Activated naive CD8-positive, alpha-beta T cell treated with anti-CD3 and anti-CD28 coated beads, Interleukin-2, amount 50 U/mL, for 24 hours (primary cell): Measurements from ENCODE around the gene ENTPD7.
A peak's percentile ranks its signal among the peaks of the same experiment; 100 is the strongest.

ENCODE experiments used
- ATAC-seq: fragments of 150-1000 bp; cut with Tn5 transposase; one replicate; pipeline ENCODE4 v1.10.0; 2021
- DNase-seq: peaks from one replicate; pipeline ENCODE4 v3.0.0; 2021
- H3K27ac Mint-ChIP-seq: one replicate; pipeline ENCODE4 v1.8.0; 2021; ENCODE audit warnings: mild to moderate bottlenecking, mixed read lengths
- H3K27me3 Mint-ChIP-seq: one replicate; pipeline ENCODE4 v1.8.0; 2021; ENCODE audit warnings: mixed read lengths
- H3K36me3 Mint-ChIP-seq: one replicate; pipeline ENCODE4 v1.8.0; 2021; ENCODE audit warnings: low read depth, mixed read lengths
- H3K4me1 Mint-ChIP-seq: one replicate; pipeline ENCODE4 v1.8.0; 2021; ENCODE audit warnings: mixed read lengths
- H3K4me3 Mint-ChIP-seq: one replicate; pipeline ENCODE4 v1.8.0; 2021; ENCODE audit warnings: mild to moderate bottlenecking, moderate library complexity, mixed read lengths
- H3K9me3 Mint-ChIP-seq: one replicate; pipeline ENCODE4 v1.8.0; 2021; ENCODE audit warnings: mixed read lengths

ENTPD7 gene

DNA sequence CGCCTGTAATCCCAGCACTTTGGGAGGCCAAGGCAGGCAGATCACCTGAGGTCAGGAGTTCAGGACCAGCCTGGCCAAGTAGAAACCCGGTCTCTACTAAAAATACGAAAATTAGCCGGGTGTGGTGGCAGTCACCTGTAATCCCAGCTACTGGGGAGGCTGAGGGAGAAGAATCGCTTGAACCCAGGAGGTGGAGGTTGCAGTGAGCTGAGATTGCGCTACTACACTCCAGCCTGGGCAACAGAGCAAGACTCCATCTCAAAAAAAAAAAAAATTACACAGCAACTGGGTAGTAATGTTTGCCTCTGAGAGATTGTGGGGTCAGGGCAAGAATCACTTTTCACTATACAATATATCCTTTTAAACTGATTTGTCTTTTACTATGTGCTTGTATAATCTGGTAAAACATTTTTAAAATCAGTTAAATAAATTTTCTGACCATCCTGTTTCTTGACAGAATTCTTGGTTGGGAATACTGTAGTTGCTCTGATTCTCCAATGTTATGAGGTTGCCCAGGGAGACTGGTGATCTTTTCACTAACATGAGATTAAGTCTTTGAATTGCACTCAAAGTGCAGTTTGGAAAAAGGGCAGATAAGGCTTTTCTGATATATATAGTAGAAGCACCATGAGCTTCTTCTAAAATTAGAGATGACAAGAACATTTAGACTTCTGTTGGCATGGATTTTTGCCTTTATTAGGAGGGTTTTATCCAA lies 1.5 kb downstream of the ENTPD7 start:
- peaks cover 6% of the 10 kb centered on the region for H3K36me3 Mint-ChIP-seq
- peaks cover 16% of the 10 kb centered on the region for H3K27me3 Mint-ChIP-seq
- H3K4me1 Mint-ChIP-seq, result peaks cover 21% of the 10 kb centered on the region
- DNase-seq (no peak), ATAC-seq (no peak)
- H3K4me3 Mint-ChIP-seq, result no peak overlapping the region
- no peak overlapping the region for H3K27ac Mint-ChIP-seq
- H3K9me3 Mint-ChIP-seq, result no peaks in the 10 kb centered on the region

DNA sequence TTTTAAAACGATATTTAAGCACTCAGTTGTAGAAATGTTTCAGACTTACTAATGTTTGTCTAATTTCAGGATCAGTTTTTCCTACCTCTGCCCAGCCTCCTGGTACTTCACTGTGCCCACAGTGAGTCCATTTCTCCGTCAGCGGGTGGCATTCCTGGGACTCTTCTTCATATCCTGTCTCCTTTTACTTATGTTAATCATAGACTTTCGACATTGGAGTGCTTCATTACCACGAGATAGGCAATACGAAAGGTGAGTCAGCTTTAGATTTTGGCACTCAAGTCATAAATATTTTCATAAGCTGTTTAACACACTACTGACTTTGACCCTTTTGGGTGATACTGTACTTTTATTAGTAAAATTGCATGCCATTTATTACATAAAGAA lies 2.1 kb downstream of the ENTPD7 start:
- Mint-ChIP-seq H3K36me3 (peaks cover 8% of the 10 kb centered on the region), H3K4me1 (peaks cover 21% of the 10 kb centered on the region), H3K9me3 (no peaks in the 10 kb centered on the region), H3K27me3 (peaks cover 10% of the 10 kb centered on the region), H3K27ac (no peak overlapping the region), H3K4me3 (no peak overlapping the region)
- DNase-seq (no peak), ATAC-seq (no peak)

DNA sequence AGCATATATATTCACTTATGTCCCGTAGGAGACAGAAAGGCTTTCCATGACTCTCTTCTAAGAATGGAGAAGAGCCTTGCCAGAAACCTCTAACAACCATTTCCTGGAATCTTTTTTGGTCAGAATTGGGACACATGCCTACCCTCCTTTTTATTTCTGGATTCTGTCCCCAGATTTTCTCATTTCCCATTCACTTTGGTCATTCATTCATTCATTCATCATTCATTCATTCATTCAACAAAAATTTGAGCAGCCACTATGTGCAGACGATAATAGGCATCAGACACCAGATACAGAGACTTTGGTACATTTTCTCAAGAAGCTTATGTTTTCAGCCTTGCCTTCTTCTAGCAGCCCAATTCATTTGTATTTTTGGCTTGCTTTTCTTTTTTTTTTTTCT lies 6.0 kb downstream of the ENTPD7 start:
- Mint-ChIP-seq H3K27me3 (no peaks in the 10 kb centered on the region), H3K4me1 (peaks cover 6% of the 10 kb centered on the region), H3K27ac (no peak overlapping the region)

DNA sequence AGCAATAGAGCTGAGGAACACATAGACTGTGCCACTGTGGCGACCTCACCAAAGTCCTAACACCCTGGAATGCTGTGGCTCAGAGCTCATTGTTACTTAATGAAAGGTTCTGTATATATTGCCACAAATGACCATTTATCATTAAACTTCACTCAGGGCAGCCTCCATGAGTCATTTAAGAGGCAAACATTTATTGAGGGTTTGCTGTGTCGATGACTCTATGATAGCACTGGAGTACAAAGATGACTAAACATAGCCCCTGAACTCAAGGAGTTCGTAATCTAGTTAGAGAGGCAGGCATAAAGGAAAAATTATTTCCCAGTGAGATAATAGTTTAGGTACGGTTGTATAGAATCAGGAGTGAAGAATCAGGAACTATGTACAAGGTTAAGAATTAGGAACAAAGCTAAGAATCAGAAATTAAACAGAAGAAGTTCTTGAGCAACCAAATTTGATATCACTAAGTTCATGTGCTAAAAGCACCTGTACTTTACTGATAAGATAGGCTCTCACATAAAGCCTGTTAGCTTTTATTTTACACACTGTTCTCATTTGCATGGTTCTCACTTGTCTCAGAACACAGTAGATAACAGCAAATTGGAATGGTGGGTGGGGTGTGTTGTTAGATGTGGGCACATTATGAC lies 7.9 kb downstream of the ENTPD7 start:
- Mint-ChIP-seq H3K4me3 (no peak overlapping the region), H3K9me3 (no peaks in the 10 kb centered on the region), H3K27me3 (no peaks in the 10 kb centered on the region), H3K4me1 (no peaks in the 10 kb centered on the region), H3K36me3 (peaks cover 8% of the 10 kb centered on the region), H3K27ac (no peak overlapping the region)
- DNase-seq (no peak), ATAC-seq (peak; percentile 28)

More for the DNA sequence above, 6.0 kb downstream of the ENTPD7 start:
- no peaks in the 10 kb centered on the region for H3K9me3 Mint-ChIP-seq
- DNase-seq, result no peak
- peaks cover 8% of the 10 kb centered on the region for H3K36me3 Mint-ChIP-seq
- no peak for ATAC-seq
- H3K4me3 Mint-ChIP-seq, result no peak overlapping the region

DNA sequence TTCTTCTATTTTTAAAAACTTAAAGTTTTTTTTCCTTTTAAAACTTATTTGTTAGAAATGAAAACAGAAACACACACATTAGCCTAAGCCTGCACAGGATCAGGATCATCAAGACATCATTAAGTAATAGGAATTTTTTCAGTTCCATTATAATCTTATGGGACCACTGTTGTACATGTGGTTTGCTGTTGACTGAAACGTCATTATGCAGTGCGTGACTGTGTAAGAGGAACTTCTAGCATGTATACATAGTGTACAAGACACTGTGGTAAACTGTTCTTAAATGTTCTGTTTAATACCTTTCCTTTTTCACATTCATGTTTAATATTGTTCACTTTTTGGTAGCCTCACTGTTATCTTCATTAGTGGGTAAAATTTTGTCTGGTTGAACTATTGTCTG lies 12.1 kb downstream of the ENTPD7 start:
- Mint-ChIP-seq H3K4me3 (no peak overlapping the region), H3K4me1 (peaks cover 2% of the 10 kb centered on the region), H3K36me3 (no peaks in the 10 kb centered on the region), H3K9me3 (no peaks in the 10 kb centered on the region), H3K27me3 (no peaks in the 10 kb centered on the region), H3K27ac (no peak overlapping the region)
- no peak for DNase-seq
- ATAC-seq, result no peak

DNA sequence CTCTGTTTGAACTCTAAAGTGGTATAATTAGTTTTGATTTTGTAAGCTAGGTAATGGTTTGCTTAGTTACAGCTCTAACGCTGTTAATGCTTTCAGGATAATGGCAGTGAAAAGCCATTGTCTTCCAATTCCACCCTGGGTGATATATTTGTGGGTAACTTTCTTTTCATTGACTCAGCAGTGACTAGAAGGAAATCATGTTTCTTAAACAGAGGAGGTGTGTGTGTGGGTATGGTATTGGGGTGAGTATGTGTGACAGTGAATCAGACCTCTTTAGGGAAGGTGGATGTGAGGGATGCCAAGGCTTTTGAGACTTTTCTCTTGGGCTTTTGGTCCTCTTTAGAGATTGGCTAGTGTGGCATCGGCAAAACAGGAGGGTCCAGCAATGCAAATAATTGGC lies 13.6 kb downstream of the ENTPD7 start:
- ATAC-seq (no peak), DNase-seq (no peak)
- peaks cover 6% of the 10 kb centered on the region for H3K4me1 Mint-ChIP-seq
- no peaks in the 10 kb centered on the region for H3K9me3 Mint-ChIP-seq
- no peaks in the 10 kb centered on the region for H3K27me3 Mint-ChIP-seq
- no peak overlapping the region for H3K27ac Mint-ChIP-seq
- H3K4me3 Mint-ChIP-seq, result no peak overlapping the region
- H3K36me3 Mint-ChIP-seq, result no peaks in the 10 kb centered on the region

DNA sequence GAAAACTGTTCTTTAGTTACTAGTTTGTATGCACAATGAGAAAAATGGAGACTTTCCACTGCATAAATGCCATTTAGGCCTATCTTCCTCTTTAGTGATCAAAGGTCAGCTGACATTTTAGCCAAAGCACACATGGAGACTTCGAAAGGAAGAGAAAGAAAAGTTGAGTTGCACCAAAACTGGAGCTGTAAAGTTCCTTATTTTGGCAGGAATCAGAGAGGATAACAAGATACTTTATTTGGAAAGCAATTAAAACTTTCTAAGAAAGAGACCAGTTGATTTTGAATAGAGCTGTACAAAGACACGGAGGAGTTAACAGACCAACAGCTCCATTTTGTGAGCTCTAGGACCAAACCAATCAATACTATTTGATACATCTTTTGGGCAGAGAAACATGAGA lies 14.2 kb downstream of the ENTPD7 start:
- ATAC-seq (no peak), DNase-seq (no peak)
- H3K27ac Mint-ChIP-seq, result no peak overlapping the region
- no peak overlapping the region for H3K4me3 Mint-ChIP-seq
- no peaks in the 10 kb centered on the region for H3K36me3 Mint-ChIP-seq
- peaks cover 6% of the 10 kb centered on the region for H3K4me1 Mint-ChIP-seq
- H3K9me3 Mint-ChIP-seq, result no peaks in the 10 kb centered on the region
- no peaks in the 10 kb centered on the region for H3K27me3 Mint-ChIP-seq

DNA sequence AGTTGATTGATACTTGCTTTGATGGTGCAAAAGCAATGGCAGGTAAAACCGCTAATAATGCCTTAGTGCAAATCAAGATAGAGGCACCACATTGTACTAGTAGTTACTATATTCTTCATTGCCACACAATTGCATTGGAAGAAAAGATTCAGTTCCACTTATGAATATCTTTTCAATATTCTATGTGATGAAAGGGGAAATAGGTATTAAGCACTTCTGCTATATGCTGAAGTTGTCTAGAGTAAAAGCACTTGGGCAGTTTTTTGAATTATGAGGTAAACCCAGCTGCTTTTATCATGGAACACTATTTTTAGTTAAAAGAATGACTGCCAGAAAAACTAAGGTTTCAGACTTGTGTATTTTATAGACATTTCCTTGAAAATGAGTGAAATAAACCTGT lies 15.5 kb downstream of the ENTPD7 start:
- H3K27ac Mint-ChIP-seq, result no peak overlapping the region
- H3K27me3 Mint-ChIP-seq, result no peaks in the 10 kb centered on the region
- no peak overlapping the region for H3K4me3 Mint-ChIP-seq
- peaks cover 6% of the 10 kb centered on the region for H3K4me1 Mint-ChIP-seq
- peaks cover 2% of the 10 kb centered on the region for H3K36me3 Mint-ChIP-seq
- ATAC-seq, result no peak
- DNase-seq, result no peak
- no peaks in the 10 kb centered on the region for H3K9me3 Mint-ChIP-seq

DNA sequence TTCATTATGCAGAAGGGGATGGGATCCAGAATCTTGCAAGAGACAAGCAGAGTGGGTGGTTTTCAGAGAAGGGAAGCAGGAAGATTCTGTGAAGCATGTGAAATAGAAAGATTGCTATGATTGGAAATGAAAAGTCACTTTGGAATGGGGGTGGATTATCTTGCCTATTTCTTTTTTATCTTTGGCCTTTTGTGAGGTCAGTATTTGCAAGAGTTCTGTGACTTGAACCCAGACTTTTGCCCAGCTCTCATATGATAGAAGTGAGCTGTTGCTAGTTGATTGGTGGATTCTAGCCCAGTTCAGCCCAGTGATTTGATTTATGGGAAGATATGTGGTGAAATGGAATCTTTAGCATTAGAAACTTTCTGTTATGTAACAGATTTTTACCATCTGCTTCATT lies 17.1 kb downstream of the ENTPD7 start:
- Mint-ChIP-seq H3K9me3 (no peaks in the 10 kb centered on the region), H3K27me3 (no peaks in the 10 kb centered on the region), H3K27ac (no peak overlapping the region), H3K4me1 (peaks cover 6% of the 10 kb centered on the region), H3K4me3 (no peak overlapping the region), H3K36me3 (peaks cover 6% of the 10 kb centered on the region)
- DNase-seq (no peak), ATAC-seq (no peak)

DNA sequence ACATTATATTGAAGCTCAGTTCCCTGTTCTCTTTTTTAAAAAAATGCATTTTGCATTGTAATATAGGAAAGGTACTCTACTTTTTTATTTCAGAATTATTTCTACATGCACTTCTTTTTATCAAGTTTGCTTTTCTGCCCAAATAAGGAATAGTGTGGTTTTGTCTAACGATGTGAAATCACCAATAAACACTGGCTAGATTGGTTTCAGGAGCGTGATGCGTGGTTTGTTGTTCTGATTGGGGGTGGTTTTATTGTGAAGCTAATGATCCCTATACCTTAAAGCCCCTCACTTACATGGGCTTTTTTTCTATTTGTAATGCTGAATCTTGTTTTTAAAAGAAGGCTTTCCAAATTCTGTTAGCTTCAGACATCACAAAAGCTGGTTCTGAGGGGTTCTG lies 17.6 kb downstream of the ENTPD7 start:
- peaks cover 6% of the 10 kb centered on the region for H3K4me1 Mint-ChIP-seq
- H3K9me3 Mint-ChIP-seq, result no peaks in the 10 kb centered on the region
- H3K36me3 Mint-ChIP-seq, result peaks cover 6% of the 10 kb centered on the region
- no peak overlapping the region for H3K4me3 Mint-ChIP-seq
- H3K27me3 Mint-ChIP-seq, result no peaks in the 10 kb centered on the region
- ATAC-seq (no peak), DNase-seq (no peak)
- no peak overlapping the region for H3K27ac Mint-ChIP-seq

DNA sequence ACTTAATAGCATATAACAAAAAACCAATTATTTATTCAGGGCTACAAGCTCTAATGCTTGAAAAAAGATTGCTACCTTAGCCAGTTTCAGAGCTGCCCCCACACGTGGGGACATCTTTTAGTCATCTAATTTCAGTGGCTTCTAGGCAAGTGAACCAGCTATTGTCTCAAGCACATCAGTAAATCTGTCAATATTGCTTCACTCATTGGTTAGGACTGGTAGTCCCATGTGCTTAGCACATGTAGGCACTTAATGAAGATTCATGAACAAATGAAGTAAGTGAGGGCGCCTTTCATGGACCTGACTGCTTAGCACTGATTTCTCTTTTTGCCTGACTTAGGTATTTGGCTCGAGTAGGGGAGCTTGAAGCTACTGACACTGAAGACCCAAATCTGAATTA lies 19.6 kb downstream of the ENTPD7 start:
- no peak overlapping the region for H3K4me3 Mint-ChIP-seq
- DNase-seq, result no peak
- H3K9me3 Mint-ChIP-seq, result no peaks in the 10 kb centered on the region
- peaks cover 6% of the 10 kb centered on the region for H3K36me3 Mint-ChIP-seq
- H3K27ac Mint-ChIP-seq, result no peak overlapping the region
- ATAC-seq, result no peak
- H3K4me1 Mint-ChIP-seq, result peaks cover 6% of the 10 kb centered on the region
- H3K27me3 Mint-ChIP-seq, result no peaks in the 10 kb centered on the region

DNA sequence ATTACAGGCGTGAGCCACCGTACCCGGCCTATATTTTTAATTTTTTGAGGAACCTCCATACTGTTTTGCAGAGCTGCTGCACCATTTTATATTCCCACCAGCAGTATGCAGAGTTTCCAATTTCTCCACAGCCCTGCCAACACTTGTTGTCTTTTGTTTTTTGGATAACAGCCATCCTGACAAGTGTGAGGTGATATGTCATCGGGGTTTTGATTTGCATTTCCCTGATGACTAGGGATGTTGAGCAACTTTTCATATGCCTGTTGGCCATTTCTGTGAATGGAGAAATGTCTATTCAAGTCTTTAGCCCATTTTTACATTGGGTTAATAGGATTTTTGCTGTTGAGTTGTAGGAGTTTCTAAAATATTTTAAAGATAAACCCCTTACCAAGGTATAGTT lies 22.2 kb downstream of the ENTPD7 start:
- no peak for ATAC-seq
- Mint-ChIP-seq H3K27ac (no peak overlapping the region), H3K4me3 (no peak overlapping the region), H3K9me3 (no peaks in the 10 kb centered on the region), H3K27me3 (no peaks in the 10 kb centered on the region), H3K4me1 (peaks cover 10% of the 10 kb centered on the region), H3K36me3 (peaks cover 9% of the 10 kb centered on the region)
- no peak for DNase-seq

DNA sequence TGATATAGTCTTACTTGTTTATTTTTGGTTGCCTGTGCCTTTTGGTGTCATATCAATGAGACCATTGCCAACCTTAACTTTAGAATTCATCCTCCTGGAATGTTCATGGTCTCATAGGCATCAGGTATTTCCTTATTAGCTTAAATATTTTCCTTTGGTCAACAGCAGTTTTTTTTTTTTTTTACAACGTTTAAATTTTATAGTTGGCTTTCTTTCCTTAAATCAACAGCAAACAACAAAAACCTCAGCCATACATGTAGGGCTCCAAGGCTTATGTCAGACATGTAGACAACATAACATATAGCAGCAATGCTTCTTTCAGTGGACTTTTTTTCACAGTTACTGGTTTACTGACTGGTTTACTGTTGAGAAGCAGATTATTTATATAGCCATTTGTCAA lies 22.7 kb downstream of the ENTPD7 start:
- ATAC-seq (no peak), DNase-seq (no peak)
- peaks cover 6% of the 10 kb centered on the region for H3K4me1 Mint-ChIP-seq
- H3K9me3 Mint-ChIP-seq, result no peaks in the 10 kb centered on the region
- H3K4me3 Mint-ChIP-seq, result no peak overlapping the region
- H3K27ac Mint-ChIP-seq, result no peak overlapping the region
- no peaks in the 10 kb centered on the region for H3K27me3 Mint-ChIP-seq
- peaks cover 9% of the 10 kb centered on the region for H3K36me3 Mint-ChIP-seq

DNA sequence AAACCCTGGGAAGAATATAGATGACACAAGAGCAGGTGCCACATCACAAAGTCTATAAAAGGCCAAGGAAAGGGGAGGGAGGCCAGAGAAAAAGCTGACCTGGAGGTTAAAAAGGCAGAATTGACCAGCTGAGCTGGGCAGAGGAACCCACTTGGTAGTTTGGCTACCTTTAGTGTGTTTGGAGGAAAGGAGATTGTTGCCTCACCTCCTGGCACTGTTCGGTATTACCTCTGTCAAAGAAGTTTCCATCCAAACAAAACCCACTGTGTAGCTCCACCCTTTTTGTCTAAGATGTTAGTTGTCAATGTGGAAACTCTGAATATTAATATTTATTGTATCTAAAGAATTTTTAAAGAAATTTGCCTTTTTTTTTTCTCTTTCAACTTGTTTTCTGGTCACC lies 23.4 kb downstream of the ENTPD7 start:
- no peak for ATAC-seq
- DNase-seq, result no peak
- Mint-ChIP-seq H3K27ac (no peak overlapping the region), H3K4me3 (no peak overlapping the region), H3K4me1 (peaks cover 6% of the 10 kb centered on the region), H3K9me3 (no peaks in the 10 kb centered on the region), H3K27me3 (no peaks in the 10 kb centered on the region), H3K36me3 (peaks cover 9% of the 10 kb centered on the region)

DNA sequence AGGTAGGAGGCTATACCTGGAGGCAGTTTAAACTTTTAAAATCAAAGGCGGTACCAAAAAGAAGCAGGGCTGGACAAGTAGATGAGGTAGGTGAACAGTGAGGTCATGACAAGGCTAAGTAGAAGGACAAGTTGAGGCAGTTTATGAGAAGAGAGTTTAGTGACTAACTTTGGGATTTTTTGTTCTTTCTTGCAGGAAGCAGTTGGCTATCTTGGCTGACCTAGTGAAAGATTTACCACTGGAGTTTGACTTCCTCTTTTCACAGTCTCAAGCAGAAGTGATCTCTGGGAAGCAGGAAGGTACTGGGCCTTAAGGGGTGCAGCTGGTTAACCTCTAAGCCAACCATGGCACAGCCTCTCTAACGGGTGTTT lies 26.3 kb downstream of the ENTPD7 start:
- H3K27me3 Mint-ChIP-seq, result no peaks in the 10 kb centered on the region
- no peak for DNase-seq
- no peak overlapping the region for H3K4me3 Mint-ChIP-seq
- peaks cover 3% of the 10 kb centered on the region for H3K36me3 Mint-ChIP-seq
- H3K9me3 Mint-ChIP-seq, result no peaks in the 10 kb centered on the region
- peaks cover 6% of the 10 kb centered on the region for H3K4me1 Mint-ChIP-seq
- no peak for ATAC-seq
- no peak overlapping the region for H3K27ac Mint-ChIP-seq

DNA sequence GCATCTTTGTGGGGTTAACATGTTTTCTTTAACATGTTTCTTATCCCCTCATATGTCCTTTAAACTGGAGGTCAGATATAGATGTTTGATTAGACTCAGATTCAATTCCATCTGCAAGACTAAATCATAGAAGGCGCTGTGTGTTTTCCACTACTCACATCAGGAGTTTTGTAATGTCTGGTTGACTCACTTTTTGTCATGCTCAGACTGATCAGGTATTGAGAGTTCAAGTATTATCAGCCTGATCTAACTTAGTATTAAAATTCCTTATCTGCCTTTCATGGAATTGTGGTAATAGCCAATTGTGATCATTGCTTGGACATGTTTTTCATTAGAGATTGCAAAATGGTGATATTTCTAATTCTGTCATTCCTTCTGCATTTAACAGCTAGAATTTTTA lies 30.2 kb downstream of the ENTPD7 start:
- no peak for ATAC-seq
- Mint-ChIP-seq H3K36me3 (peaks cover 11% of the 10 kb centered on the region), H3K4me3 (no peak overlapping the region), H3K27ac (no peak overlapping the region), H3K9me3 (no peaks in the 10 kb centered on the region), H3K4me1 (peaks cover 6% of the 10 kb centered on the region), H3K27me3 (no peaks in the 10 kb centered on the region)
- DNase-seq, result no peak
